HepG2 (cell line): ENCODE data around the gene ARSB. TPM values are rescaled to one million over a fixed set of nuclear protein-coding genes. Genes with fewer than 3 reads are reported as not detected.

Experiments used
- AGO1 ChIP-seq: fragments of 200-400 bp; formaldehyde crosslinking; IDR thresholded peaks from 2 replicates; pipeline ENCODE4 v1.6.1; 2017; ENCODE audit warnings: mild to moderate bottlenecking, low read depth, low read length, moderate library complexity; ENCODE audit not compliant: poor library complexity, severe bottlenecking
- EZH2 ChIP-seq: conservative IDR thresholded peaks from 2 replicates; pipeline ENCODE4 v1.6.1; 2012; ENCODE audit warnings: mild to moderate bottlenecking, low read depth, low read length, moderate library complexity
- HOXA9 ChIP-seq: sonication (generic); formaldehyde crosslinking; IDR thresholded peaks from 2 replicates; pipeline ENCODE4 v1.8.1; 2022; ENCODE audit warnings: missing genetic modification reagents, mild to moderate bottlenecking, moderate library complexity, borderline replicate concordance
- IRF2 ChIP-seq: IDR thresholded peaks from 2 replicates; pipeline ENCODE4 v1.6.1; 2018; ENCODE audit warnings: missing genetic modification reagents, missing compliant biosample characterization
- MAFF ChIP-seq: IDR thresholded peaks from 2 replicates; pipeline ENCODE4 v1.6.1; 2011; ENCODE audit warnings: low read depth, low read length, improper control_type of control experiment
- MIER2 ChIP-seq: IDR thresholded peaks from 2 replicates; pipeline ENCODE4 v1.6.1; 2016; ENCODE audit warnings: missing biosample characterization, missing genetic modification reagents
- NFKB2 ChIP-seq: sonication (generic); formaldehyde crosslinking; IDR thresholded peaks from 2 replicates; pipeline ENCODE4 v1.4.0; 2020; ENCODE audit warnings: missing genetic modification reagents, borderline replicate concordance
- PHF21A ChIP-seq: sonication (generic); formaldehyde crosslinking; IDR thresholded peaks from 2 replicates; pipeline ENCODE4 v1.5.0; 2020; ENCODE audit warnings: mild to moderate bottlenecking, missing genetic modification reagents
- RCOR2 ChIP-seq: IDR thresholded peaks from 2 replicates; pipeline ENCODE4 v1.6.1; 2016; ENCODE audit warnings: missing biosample characterization, missing genetic modification reagents
- STAT5B ChIP-seq: sonication (generic); formaldehyde crosslinking; IDR thresholded peaks from 2 replicates; pipeline ENCODE4 v1.4.0; 2020; ENCODE audit warnings: missing genetic modification reagents
- TAF1 ChIP-seq: sonication (generic); formaldehyde crosslinking; IDR thresholded peaks from 2 replicates; pipeline ENCODE4 v1.4.0; 2020; ENCODE audit warnings: missing genetic modification reagents
- TBX2 ChIP-seq: sonication (generic); formaldehyde crosslinking; IDR thresholded peaks from 2 replicates; pipeline ENCODE4 v1.5.0; 2020; ENCODE audit warnings: missing genetic modification reagents, mild to moderate bottlenecking, borderline replicate concordance
- TCF7 ChIP-seq: sonication (generic); IDR thresholded peaks from 2 replicates; pipeline ENCODE4 v1.6.1; 2016; ENCODE audit warnings: antibody characterized with exemption, low read depth
- ZFP90 ChIP-seq: sonication (generic); formaldehyde crosslinking; IDR thresholded peaks from 2 replicates; pipeline ENCODE4 v1.8.0; 2022; ENCODE audit warnings: missing genetic modification reagents, mild to moderate bottlenecking, inconsistent platforms, borderline replicate concordance
- ZNF205 ChIP-seq: IDR thresholded peaks from 2 replicates; pipeline ENCODE4 v1.6.1; 2018; ENCODE audit warnings: missing biosample characterization, missing genetic modification reagents
- ZNF354B ChIP-seq: sonication (generic); formaldehyde crosslinking; IDR thresholded peaks from 2 replicates; pipeline ENCODE4 v1.8.0; 2022; ENCODE audit warnings: mild to moderate bottlenecking, missing genetic modification reagents
- ZNF660 ChIP-seq: sonication (generic); formaldehyde crosslinking; IDR thresholded peaks from 2 replicates; pipeline ENCODE4 v1.5.1; 2020; ENCODE audit warnings: mild to moderate bottlenecking, low read depth, missing genetic modification reagents, borderline replicate concordance
- ZNF766 ChIP-seq: sonication (generic); formaldehyde crosslinking; IDR thresholded peaks from 2 replicates; pipeline ENCODE4 v1.5.0; 2020; ENCODE audit warnings: missing genetic modification reagents, borderline replicate concordance
- ZNF780A ChIP-seq: sonication (generic); formaldehyde crosslinking; IDR thresholded peaks from 2 replicates; pipeline ENCODE4 v1.8.0; 2022; ENCODE audit warnings: mild to moderate bottlenecking, missing genetic modification reagents, moderate library complexity
- polyA plus RNA-seq, 8 experiments: library from polyadenylated mRNA; depleted of rRNA in 3 of 8; stranded (reverse) in 7 of 8; unstranded in 1 of 8; fragments of >200 nt; fragmentation: Illumina TruSeq in 4 of 8; extraction: Trizol in 4 of 8; gene quantifications; 2 replicates each; pipeline versions ENCODE4 v1.2.1 to v1.2.3, GENCODE V29; 2011 to 2016; ENCODE audit warnings: low read depth in 4 of 8, missing spikeins in 1 of 8, mixed read lengths in 1 of 8; ENCODE audit not compliant: insufficient read depth in 1 of 8
- total RNA-seq, 5 experiments: library from RNA; depleted of rRNA; stranded (reverse); fragments of >200 nt; fragmentation: Illumina TruSeq; extraction: Trizol; gene quantifications; 2 replicates each; pipeline ENCODE4 v1.2.3, GENCODE V29; 2016; ENCODE audit warnings: low read depth in 1 of 5
- TF ChIP-seq, protein P1 (sequence below): sonication (generic); formaldehyde crosslinking; IDR thresholded peaks from 2 replicates; pipeline ENCODE4 v1.4.0; 2020; ENCODE audit warnings: mild to moderate bottlenecking, missing genetic modification reagents
- TF ChIP-seq, protein P2 (sequence below): sonication (generic); formaldehyde crosslinking; IDR thresholded peaks from 2 replicates; pipeline ENCODE4 v1.5.1; 2020; ENCODE audit warnings: mild to moderate bottlenecking, missing genetic modification reagents, moderate library complexity
- TF ChIP-seq, protein P3 (sequence below), 2 experiments: sonication (generic) in 1 of 2; formaldehyde crosslinking in 1 of 2; IDR thresholded peaks; 2 replicates each; pipeline versions ENCODE4 v1.5.1 to v1.6.1; 2011 to 2020; ENCODE audit warnings: borderline replicate concordance in 1 of 2, low read depth in 1 of 2, low read length in 1 of 2, mild to moderate bottlenecking in 1 of 2, missing genetic modification reagents in 1 of 2, moderate library complexity in 1 of 2

Gene ARSB
- total and polyA plus RNA-seq, 2 of the 13 experiments (the other 11 are each of a cell fraction or from before 2014, with no cell fraction given): 52.6 to 66.4 TPM

DNA sequence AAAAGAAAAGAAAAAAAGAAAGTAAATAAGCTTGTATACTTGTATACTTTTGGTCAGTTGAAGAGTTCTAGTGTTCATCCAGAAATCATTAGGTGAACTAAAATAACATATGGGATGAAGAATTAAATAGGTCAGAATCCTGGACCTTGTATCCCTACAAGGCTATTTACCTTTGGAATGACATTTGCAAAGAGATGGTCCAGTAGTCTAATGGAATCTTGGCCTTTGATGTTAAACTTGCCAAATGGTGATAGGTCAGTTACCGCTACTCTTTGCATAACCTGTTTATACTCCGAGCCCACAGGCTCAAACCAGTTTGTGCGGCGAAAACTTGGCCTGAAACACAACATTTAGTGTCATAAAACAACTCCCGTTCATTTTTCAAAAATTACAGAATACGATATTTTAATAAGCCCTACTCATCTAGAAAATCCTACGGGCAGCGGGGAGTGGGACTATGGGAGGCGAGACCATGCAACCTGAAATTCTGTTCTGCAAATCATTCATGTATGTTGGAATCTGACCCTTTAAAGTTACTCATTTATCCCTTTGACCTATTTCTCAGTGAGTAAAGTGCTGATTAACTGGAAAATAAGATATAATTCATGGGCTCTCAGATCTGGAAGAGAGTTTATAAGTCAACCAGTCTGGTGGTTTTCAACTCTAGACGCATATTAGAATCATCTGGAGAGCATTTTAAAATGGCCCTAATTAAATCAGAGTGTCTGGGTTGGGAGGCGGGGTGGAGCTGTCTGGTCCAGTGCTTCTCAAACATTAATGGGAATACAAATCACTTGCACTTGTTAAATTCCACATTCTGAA lies 45.8 kb upstream of the ARSB start (continued):
- TF ChIP-seq IRF2 (CRISPR knock-in tag): peak; percentile 78
- TF ChIP-seq ZNF766 (CRISPR knock-in tag): no peak
- no peak for TF ChIP-seq TAF1
- no peak for TF ChIP-seq STAT5B
- peak; percentile 65 for TF ChIP-seq PHF21A
- no peak for TF ChIP-seq AGO1
- TF ChIP-seq ZNF660: no peak
- no peak for TF ChIP-seq ZNF205 (CRISPR knock-in tag)
- TF ChIP-seq TBX2: peak; percentile 28; the same call in 1 of the 2 replicates
- TF ChIP-seq, protein P1, sequence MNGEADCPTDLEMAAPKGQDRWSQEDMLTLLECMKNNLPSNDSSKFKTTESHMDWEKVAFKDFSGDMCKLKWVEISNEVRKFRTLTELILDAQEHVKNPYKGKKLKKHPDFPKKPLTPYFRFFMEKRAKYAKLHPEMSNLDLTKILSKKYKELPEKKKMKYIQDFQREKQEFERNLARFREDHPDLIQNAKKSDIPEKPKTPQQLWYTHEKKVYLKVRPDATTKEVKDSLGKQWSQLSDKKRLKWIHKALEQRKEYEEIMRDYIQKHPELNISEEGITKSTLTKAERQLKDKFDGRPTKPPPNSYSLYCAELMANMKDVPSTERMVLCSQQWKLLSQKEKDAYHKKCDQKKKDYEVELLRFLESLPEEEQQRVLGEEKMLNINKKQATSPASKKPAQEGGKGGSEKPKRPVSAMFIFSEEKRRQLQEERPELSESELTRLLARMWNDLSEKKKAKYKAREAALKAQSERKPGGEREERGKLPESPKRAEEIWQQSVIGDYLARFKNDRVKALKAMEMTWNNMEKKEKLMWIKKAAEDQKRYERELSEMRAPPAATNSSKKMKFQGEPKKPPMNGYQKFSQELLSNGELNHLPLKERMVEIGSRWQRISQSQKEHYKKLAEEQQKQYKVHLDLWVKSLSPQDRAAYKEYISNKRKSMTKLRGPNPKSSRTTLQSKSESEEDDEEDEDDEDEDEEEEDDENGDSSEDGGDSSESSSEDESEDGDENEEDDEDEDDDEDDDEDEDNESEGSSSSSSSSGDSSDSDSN (CRISPR knock-in tag): no peak
- no peak for TF ChIP-seq ZFP90 (CRISPR knock-in tag)
- no peak for TF ChIP-seq MAFF
- TF ChIP-seq TCF7: peak; percentile 93
- no peak for TF ChIP-seq NFKB2 (CRISPR knock-in tag)
- TF ChIP-seq, protein P2, sequence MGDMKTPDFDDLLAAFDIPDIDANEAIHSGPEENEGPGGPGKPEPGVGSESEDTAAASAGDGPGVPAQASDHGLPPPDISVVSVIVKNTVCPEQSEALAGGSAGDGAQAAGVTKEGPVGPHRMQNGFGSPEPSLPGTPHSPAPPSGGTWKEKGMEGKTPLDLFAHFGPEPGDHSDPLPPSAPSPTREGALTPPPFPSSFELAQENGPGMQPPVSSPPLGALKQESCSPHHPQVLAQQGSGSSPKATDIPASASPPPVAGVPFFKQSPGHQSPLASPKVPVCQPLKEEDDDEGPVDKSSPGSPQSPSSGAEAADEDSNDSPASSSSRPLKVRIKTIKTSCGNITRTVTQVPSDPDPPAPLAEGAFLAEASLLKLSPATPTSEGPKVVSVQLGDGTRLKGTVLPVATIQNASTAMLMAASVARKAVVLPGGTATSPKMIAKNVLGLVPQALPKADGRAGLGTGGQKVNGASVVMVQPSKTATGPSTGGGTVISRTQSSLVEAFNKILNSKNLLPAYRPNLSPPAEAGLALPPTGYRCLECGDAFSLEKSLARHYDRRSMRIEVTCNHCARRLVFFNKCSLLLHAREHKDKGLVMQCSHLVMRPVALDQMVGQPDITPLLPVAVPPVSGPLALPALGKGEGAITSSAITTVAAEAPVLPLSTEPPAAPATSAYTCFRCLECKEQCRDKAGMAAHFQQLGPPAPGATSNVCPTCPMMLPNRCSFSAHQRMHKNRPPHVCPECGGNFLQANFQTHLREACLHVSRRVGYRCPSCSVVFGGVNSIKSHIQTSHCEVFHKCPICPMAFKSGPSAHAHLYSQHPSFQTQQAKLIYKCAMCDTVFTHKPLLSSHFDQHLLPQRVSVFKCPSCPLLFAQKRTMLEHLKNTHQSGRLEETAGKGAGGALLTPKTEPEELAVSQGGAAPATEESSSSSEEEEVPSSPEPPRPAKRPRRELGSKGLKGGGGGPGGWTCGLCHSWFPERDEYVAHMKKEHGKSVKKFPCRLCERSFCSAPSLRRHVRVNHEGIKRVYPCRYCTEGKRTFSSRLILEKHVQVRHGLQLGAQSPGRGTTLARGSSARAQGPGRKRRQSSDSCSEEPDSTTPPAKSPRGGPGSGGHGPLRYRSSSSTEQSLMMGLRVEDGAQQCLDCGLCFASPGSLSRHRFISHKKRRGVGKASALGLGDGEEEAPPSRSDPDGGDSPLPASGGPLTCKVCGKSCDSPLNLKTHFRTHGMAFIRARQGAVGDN: no peak
- TF ChIP-seq HOXA9 (CRISPR knock-in tag): no peak
- no peak for TF ChIP-seq MIER2
- TF ChIP-seq ZNF780A: no peak
- TF ChIP-seq, protein P3, sequence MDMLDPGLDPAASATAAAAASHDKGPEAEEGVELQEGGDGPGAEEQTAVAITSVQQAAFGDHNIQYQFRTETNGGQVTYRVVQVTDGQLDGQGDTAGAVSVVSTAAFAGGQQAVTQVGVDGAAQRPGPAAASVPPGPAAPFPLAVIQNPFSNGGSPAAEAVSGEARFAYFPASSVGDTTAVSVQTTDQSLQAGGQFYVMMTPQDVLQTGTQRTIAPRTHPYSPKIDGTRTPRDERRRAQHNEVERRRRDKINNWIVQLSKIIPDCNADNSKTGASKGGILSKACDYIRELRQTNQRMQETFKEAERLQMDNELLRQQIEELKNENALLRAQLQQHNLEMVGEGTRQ (IDR thresholded peaks at IDR 0.05; ENCODE audit: low read depth, low read length): no peak
- TF ChIP-seq, protein P3 (CRISPR knock-in tag; IDR thresholded peaks at IDR 0.05; ENCODE audit: borderline replicate concordance): no peak
- no peak for TF ChIP-seq RCOR2
- no peak for TF ChIP-seq EZH2
- TF ChIP-seq ZNF354B (CRISPR knock-in tag): no peak
